Measurements from ENCODE around the gene CHI3L2. TPM values are rescaled to one million over a fixed set of nuclear protein-coding genes. Genes with fewer than 3 reads are reported as not detected.
A peak's percentile ranks its signal among the peaks of the same experiment; 100 is the strongest.

Gene CHI3L2
- 100 to 1,000 TPM in 1 of 6 donors, 10 to 100 TPM in 4, 1 to 10 TPM in 1; 2.1 to 115 (median 21.3) TPM for total RNA-seq

DNA sequence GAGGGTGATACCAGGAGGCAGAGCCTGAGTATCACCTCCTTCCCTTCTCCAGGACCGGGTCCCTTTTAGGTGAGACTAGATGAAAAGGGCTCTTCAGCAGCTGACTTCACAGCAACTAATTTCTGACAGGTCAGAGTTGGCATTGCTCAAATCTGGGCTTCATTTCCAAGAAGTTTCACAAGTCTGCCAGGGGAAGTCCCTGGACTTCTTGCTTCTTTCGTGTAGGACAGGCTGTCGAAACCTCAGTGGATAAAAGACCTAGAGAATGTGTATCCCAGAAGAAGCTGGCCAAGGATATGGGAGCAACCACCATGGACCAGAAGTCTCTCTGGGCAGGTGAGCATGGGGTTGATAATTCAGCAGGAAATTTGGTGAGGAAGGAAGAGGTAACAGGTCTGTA lies at the start of gene CHI3L2:
CHI3L2 (plus strand) TSS at position 280 of the 400 bp plus-strand sequence; CDS start at position 297, 17 bp downstream.
- ATAC-seq (ENCODE audit: low FRiP score in 2 of 2), result peak in 1 of 2 donors; percentile 48
- Histone ChIP-seq H3K27me3 (no peaks in the 10 kb centered on the region), H3K27ac (peak within 1 kb of the TSS in 2 of 4 donors; percentile 8 to 19), H3K4me1 (peaks cover 14 to 31% (median 27%) of the 10 kb centered on the region in 4 donors), H3K9me3 (no peaks in the 10 kb centered on the region), H3K4me3 (no peak within 1 kb of the TSS), H3K36me3 (no peaks in the 10 kb centered on the region)
- 44 to 59% methylated on average over 3 of the region's 3 CpGs for WGBS, 2 donors
- DNase-seq, result peak in 1 of 2 donors; percentile 64
- TF ChIP-seq POLR2AphosphoS5 (IDR thresholded peaks at IDR 0.05) (no peak), EP300 (IDR thresholded peaks at IDR 0.05) (peak in 1 of 4 donors; percentile 61)

GRCh38 chr1:111179968-111180533 lies 47.5 kb upstream of the CHI3L2 start:
- no peak overlapping the region for H3K27ac ChIP-seq
- ATAC-seq (ENCODE audit: low FRiP score in 2 of 2), result no peak
- DNase-seq, result no peak
- no peaks in the 10 kb centered on the region for H3K9me3 ChIP-seq
- H3K4me3 ChIP-seq, result no peak overlapping the region
- no peaks in the 10 kb centered on the region for H3K27me3 ChIP-seq
- H3K36me3 ChIP-seq, result peaks cover 4 to 73% (median 15%) of the 10 kb centered on the region in 4 donors
- TF ChIP-seq EP300 (IDR thresholded peaks at IDR 0.05) (no peak), POLR2AphosphoS5 (IDR thresholded peaks at IDR 0.05) (no peak), CTCF (IDR thresholded peaks at IDR 0.05) (no peak), POLR2A (IDR thresholded peaks at IDR 0.05) (no peak)
- H3K4me1 ChIP-seq, result peaks cover 0 to 2% (median 0%) of the 10 kb centered on the region in 4 donors

GRCh38 chr1:111182052-111182451 lies 45.5 kb upstream of the CHI3L2 start:
- Histone ChIP-seq H3K4me3 (no peak overlapping the region), H3K9me3 (no peaks in the 10 kb centered on the region), H3K27ac (no peak overlapping the region), H3K36me3 (peaks cover 6 to 74% (median 31%) of the 10 kb centered on the region in 4 donors), H3K4me1 (peaks cover 0 to 5% (median 0%) of the 10 kb centered on the region in 4 donors), H3K27me3 (no peaks in the 10 kb centered on the region)
- DNase-seq (no peak), ATAC-seq (ENCODE audit: low FRiP score in 2 of 2) (no peak)
- no peak for TF ChIP-seq CTCF (IDR thresholded peaks at IDR 0.05)
- TF ChIP-seq POLR2AphosphoS5 (IDR thresholded peaks at IDR 0.05), result no peak
- no peak for TF ChIP-seq POLR2A (IDR thresholded peaks at IDR 0.05)
- no peak for TF ChIP-seq EP300 (IDR thresholded peaks at IDR 0.05)
- WGBS, 2 donors, result 95 to 97% methylated on average over 2 of the region's 2 CpGs

DNA sequence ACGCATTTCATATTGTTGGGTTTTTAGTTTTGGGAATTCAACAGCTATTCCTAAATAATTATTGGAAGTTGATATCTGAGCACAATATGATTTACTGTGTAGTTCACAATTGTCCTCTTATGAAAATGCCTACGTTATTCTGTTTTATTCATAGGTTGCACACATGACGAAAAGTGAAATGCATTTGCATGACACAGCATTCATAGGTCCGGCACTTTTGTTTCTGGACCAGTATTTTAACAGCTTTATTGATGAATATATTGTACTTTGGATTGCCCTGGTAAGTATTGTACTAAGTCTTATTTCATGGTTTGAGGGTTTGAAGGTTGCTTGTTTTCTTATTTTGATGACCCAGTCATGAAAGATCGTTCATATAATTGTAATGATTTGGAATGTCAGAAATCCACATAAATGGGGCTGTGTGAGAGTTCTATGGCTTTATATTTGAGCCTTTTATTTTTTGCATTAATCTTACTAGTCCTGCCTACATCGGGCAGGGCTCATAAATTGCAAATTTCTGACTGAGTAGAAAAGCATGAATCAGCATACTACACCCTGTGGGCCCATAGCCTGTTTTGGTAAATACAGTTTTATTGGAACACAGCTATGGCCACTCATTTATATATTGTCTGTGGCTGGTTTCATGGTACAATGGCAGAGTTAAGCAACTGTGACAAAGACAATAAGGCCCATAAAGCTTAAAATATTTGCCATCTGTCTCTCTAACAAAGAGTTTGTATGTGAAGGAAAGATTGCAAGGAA lies 44.0 kb upstream of the CHI3L2 start:
- Histone ChIP-seq H3K4me1 (peaks cover 0 to 5% (median 0%) of the 10 kb centered on the region in 4 donors), H3K4me3 (no peak overlapping the region), H3K27ac (no peak overlapping the region), H3K27me3 (no peaks in the 10 kb centered on the region), H3K36me3 (peaks cover 19 to 76% (median 41%) of the 10 kb centered on the region in 4 donors), H3K9me3 (no peaks in the 10 kb centered on the region)
- 91 to 93% methylated on average over 6 of the region's 6 CpGs for WGBS, 2 donors
- DNase-seq (no peak), ATAC-seq (ENCODE audit: low FRiP score in 2 of 2) (no peak)
- no peak for TF ChIP-seq EP300 (IDR thresholded peaks at IDR 0.05)
- TF ChIP-seq POLR2A (IDR thresholded peaks at IDR 0.05), result no peak
- TF ChIP-seq POLR2AphosphoS5 (IDR thresholded peaks at IDR 0.05), result no peak
- no peak for TF ChIP-seq CTCF (IDR thresholded peaks at IDR 0.05)

DNA sequence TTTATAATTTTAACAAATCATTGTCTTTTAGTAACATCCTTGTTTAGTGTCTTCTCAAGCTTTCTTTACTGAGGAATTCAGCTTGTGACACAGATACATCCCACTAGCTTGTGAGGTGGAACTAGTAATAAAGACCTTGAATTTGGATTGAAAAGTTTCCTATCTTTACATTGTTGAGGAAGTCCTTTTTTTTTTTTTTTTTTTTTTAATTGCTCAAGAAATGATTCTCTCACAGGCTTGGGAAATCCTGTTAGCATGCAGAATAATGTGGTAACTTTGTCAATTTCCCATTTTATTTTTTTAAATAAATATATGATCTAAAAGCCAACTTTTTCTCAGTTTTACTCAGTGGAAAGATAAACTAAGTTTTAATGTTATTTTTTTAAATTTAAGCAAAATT lies 42.9 kb upstream of the CHI3L2 start:
- H3K27ac ChIP-seq, result peak overlapping the region in 1 of 4 donors; percentile 37
- no peaks in the 10 kb centered on the region for H3K27me3 ChIP-seq
- DNase-seq (no peak), ATAC-seq (ENCODE audit: low FRiP score in 2 of 2) (no peak)
- H3K4me3 ChIP-seq, result no peak overlapping the region
- H3K36me3 ChIP-seq, result peaks cover 19 to 80% (median 47%) of the 10 kb centered on the region in 4 donors
- H3K9me3 ChIP-seq, result no peaks in the 10 kb centered on the region
- peaks cover 0 to 5% (median 0%) of the 10 kb centered on the region in 4 donors for H3K4me1 ChIP-seq
- TF ChIP-seq POLR2AphosphoS5 (IDR thresholded peaks at IDR 0.05) (no peak), POLR2A (IDR thresholded peaks at IDR 0.05) (no peak), CTCF (IDR thresholded peaks at IDR 0.05) (no peak), EP300 (IDR thresholded peaks at IDR 0.05) (no peak)

Measured in upper lobe of left lung (tissue), 6 donors.